ENCODE data around the gene HES3.

HES3 gene

GRCh38 chr1:6246497-6247467 is 2.8 kb downstream of the HES3 start:
- peak; percentile 92 for DNase-seq

GRCh38 chr1:6247651-6248050 is 3.7 kb downstream of the HES3 start:
- no peak for DNase-seq

- DNase-seq: no peak
These were observed 4.3 kb downstream of the HES3 start for GRCh38 chr1:6248161-6248776.

- DNase-seq: no peak
These were observed 5.2 kb downstream of the HES3 start for GRCh38 chr1:6248932-6249738.

GRCh38 chr1:6249739-6250689 is 6.0 kb downstream of the HES3 start:
- DNase-seq: peak; percentile 36

- DNase-seq: no peak
These were observed 7.3 kb downstream of the HES3 start for GRCh38 chr1:6251233-6251632.

GRCh38 chr1:6251681-6252373 is 7.8 kb downstream of the HES3 start:
- no peak for DNase-seq

- no peak for DNase-seq
These were observed 8.4 kb downstream of the HES3 start for GRCh38 chr1:6252374-6252710.

- DNase-seq: no peak
These were observed 9.4 kb downstream of the HES3 start for GRCh38 chr1:6253380-6253779.

- no peak for DNase-seq
These were observed 10.7 kb downstream of the HES3 start for GRCh38 chr1:6254691-6255090.

GRCh38 chr1:6256645-6257044 is 12.7 kb downstream of the HES3 start:
- DNase-seq: no peak

GRCh38 chr1:6257541-6258069 is 13.6 kb downstream of the HES3 start:
- DNase-seq: no peak

- DNase-seq: no peak
These were observed 14.7 kb downstream of the HES3 start for GRCh38 chr1:6258675-6259074.

GRCh38 chr1:6259491-6260362 is 15.7 kb downstream of the HES3 start:
- peak; percentile 78 for DNase-seq

- DNase-seq: no peak
These were observed 16.5 kb downstream of the HES3 start for GRCh38 chr1:6260433-6260934.

GRCh38 chr1:6260961-6261614 is 17.1 kb downstream of the HES3 start, which contains the start of gene GPR153:
GPR153 (minus strand) TSS chr1:6261098; CDS start chr1:6254905, 6,193 bp downstream.
- peak; percentile 86 for DNase-seq

GRCh38 chr1:6261615-6261995 is 17.6 kb downstream of the HES3 start:
- DNase-seq: peak; percentile 83

- DNase-seq: peak; percentile 51
These were observed 18.8 kb downstream of the HES3 start for GRCh38 chr1:6262555-6263420.

Data from retina (tissue), 1 donor.